ENCODE results near the gene TTI1.

The TTI1 gene

DNA sequence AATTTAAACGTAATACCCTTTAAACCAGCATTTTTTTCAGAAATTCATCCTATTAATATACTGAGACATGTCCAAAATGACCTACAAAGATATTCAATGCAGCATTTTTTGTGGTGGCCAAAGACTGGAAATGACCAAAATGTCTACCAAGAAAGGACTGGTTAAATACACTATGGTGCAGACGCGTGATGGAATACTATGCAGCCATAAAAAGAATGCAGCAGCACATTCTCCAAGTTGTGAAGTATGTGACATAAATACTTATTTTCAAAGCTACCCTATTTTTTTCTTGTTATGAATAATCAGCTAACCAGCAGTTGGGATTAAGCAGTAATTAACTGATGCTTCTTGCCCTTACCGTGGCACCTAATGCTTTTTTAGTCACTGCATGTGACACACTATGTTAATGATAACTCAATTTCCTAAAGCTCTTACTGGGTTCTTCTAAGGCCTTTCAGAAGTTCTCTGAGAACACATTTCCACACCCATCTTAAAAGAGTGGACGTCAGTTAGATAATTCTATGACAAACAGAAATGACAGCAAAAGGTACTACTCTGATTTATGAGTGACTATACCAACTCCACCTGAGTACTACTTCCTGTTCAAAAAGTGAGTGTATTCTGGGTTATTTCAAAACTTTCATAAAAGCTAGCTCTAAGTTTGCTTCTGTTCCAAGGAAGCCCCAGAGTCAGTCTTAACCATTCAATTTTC, 24.9 kb downstream of the TTI1 start:
- DNase-seq: no peak

GRCh38 chr20:38007526-38007925, 25.7 kb downstream of the TTI1 start:
- DNase-seq: no peak

- no peak for DNase-seq
These were observed 27.4 kb downstream of the TTI1 start for GRCh38 chr20:38005903-38006302.

DNA sequence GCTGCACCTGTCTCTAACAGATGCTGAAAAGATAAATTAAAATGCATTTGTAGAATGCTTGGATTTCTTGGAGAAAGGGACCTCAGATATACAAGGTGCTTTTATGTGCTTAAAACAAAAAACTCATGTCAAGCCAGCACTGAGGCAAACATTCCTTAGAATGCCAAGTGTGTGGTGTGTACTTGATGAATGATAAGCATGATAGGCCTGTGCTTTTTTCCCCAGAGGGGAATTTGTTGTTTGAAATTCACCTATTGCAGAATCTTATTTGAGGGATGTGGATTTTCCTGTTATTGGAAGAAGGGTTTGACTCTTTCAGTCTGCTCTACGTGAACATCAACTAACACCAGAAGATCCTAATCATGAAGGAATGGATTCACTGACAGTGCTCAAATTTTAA, 28.8 kb downstream of the TTI1 start:
- no peak for DNase-seq

- DNase-seq: no peak
These were observed 30.8 kb downstream of the TTI1 start for GRCh38 chr20:38002422-38002821.

DNA sequence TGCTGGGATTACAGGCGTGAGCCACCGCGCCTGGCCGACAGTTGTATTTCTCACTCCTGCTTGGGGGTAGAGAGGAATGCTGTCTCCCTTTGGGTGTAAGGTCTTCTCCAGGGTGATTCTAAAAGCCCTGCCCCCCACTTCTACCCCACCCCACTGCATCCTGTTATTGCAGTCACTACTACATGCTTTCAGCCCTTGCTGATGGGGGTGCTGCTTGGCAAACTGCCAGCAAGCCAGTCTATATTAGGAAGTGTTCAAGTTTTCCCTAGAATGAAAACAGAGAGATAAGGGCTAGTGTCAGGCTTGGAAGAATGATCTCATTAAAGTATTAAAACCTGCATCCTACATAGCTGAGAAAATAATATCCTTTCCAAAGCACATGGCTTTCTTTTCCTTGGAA, 31.3 kb downstream of the TTI1 start:
- DNase-seq: no peak

GRCh38 chr20:38001173-38001875, 31.9 kb downstream of the TTI1 start:
- peak; percentile 53 for DNase-seq

DNA sequence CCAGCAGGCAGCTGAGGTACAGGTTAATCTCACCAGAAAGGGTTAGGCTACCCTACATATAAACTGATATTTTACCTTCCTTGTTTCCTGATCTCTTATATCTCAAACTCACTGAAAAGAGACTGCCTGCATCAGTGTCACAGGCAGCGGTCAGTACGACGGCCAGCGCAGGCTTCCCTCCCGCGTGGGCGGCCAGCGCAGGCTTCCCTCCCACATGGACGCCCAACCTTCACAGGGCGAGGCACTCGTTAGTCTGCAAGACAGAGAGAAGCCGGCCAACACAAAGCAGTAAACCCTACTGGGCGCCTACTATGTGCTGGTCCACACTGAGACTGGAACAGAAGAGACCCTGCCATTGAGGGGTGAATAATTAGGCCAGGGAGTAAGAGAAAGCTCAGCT, 33.0 kb downstream of the TTI1 start:
- DNase-seq: no peak

DNA sequence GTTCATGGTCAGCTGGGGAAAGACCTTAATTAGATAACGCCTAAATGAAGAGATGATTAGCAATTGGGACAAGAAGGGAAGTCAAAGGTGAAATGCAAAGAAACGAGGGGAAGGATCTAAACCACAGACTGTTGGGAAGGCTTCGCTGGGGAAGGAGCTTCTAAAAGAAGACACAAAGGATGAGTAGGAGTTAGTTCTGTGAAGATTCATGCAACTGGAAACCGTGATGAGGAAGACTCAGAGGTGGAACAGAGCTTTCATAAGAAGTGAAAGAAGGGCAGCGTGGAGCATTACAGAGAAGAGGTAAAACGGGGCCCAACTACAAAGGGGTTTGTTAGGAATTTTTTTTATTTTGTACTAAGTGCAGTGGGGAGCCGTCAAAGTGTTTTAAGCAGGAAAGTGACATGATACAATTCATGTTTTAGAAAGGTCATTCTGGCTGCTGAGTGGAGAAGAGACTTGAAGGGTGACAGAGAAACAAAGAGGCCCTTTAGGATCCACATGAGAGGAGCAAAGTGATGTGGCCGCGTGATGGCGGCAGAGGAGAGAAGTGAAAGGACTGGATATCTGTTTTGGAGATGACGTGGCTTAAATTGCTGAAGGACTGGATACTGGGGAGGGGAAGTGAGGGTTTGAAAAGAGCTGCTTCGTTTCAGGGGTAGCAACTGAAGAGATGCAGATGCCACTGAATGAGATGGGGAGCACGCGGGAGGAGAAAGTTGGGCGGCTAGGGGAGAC, 33.6 kb downstream of the TTI1 start:
- DNase-seq: no peak

- DNase-seq: no peak
These were observed 35.7 kb downstream of the TTI1 start for GRCh38 chr20:37997516-37997915.

- DNase-seq: no peak
These were observed 37.2 kb downstream of the TTI1 start for GRCh38 chr20:37995856-37996605.

- no peak for DNase-seq
These were observed 38.7 kb downstream of the TTI1 start for GRCh38 chr20:37994512-37994911.

GRCh38 chr20:37992802-37993409, 40.4 kb downstream of the TTI1 start:
- DNase-seq: no peak

DNA sequence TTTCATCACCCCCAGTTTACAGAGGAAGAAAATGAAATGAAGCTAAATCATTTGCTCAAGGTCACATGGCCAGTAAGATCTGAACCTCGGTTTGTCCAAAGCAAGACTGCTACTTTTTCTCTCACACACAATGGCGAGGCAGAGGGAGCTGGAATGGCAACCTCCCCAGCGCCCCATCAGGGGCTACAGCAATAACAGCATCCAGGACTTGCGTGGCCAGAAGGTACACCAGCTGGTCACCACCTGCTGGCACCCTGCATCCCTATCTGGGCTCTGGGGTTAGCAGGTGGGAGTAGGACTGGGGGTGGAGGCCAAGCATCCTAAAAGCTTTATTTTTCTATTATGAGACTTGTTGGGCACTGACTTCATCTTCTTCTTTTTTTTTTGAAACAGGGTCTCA, 41.3 kb downstream of the TTI1 start:
- no peak for DNase-seq

DNA sequence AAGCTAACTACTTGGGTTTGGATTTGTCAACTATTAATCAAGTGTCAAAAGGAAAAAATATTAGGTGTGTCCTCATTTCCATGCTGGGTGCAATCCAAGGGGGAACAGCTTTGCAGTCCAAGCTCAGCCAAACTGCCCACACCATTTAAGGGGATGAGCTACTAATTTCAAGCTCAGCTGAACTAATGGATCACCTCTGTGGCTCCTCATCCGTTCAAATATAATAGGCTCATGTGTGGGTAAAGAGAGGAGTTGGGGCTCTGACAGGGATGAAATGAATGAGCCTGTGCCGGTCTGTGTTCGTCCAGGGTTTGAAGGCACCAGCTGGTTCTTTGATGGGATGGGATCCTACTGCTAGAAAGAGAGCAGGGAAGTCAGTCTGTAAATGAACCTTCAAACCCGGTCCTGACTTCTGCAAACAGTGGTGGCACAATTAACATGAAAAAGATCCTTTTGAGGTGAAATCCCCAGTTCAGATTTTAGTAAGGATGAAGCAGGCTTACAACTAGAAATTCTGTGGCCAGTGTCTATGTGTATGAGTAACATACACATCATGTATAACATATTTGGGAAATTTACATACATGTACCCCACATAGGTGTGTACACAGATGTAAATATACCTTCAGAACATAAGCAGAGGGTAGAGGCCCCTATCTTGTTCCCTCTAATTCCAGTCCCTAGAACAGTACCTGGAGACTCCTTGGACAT, 41.9 kb downstream of the TTI1 start:
- DNase-seq: no peak

GRCh38 chr20:37990571-37991151, 42.6 kb downstream of the TTI1 start:
- DNase-seq: no peak

DNA sequence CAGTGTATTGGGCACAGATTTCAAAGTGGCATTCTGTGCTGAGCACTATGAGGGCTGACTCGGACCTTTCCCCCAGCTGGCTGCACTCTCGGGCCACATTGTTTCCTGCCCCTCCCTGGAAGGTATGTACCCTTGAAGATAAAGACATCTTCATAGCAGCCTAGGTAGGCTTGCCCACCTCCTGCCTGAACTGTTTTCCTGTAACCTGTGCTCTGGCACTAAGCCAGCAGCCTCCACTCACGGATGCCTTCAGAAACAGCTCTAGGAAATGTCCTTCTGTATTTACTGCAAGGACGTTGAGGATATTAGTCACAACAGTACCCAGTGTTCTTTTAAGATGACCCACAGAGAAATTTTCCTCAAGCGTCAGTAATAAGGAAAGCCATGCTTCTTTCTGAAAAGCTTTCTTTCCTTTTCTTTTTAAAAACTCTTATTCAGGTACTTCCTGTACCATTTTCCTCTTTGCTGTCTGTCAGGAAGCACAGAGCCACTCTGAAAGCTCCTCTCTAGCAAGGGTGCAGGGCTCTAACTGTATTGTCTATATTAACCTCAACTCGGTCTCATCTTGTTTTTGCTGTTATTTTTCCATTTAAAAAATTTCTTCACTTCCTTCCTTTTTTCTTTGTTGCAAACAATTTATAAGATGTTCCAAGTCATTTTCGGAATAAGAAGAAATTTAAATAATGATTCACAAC, 43.5 kb downstream of the TTI1 start:
- no peak for DNase-seq

DNA sequence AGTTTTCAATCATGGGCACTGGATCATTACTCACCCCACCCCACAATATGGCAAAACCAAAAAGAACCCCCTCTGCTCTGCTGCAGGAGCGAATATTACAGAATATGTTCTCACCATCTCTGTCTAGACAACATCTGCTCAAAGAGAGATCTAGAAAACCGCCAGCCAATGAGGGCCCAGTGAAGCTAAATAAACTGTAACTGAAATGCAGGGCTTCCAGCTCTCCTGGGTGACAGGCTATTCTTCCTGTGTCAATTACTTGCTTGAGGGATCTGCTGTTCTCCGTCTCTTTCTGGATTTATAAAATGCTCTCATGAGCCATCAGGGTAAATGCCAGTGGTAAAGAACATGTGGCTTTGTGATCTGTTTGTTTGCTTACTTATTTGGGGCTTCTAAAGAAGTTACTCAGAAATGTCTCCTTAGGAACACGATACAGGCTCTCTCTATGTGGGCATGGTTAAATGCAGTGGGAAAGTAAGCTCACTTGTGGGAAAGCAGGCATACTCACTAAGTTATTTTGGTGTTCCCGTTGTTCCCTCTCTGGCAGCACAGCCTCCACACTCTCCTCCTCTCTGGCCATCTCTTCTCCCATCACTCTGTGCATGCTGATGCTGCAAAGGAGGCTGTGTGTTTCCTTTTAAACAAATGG, 44.8 kb downstream of the TTI1 start:
- no peak for DNase-seq

DNA sequence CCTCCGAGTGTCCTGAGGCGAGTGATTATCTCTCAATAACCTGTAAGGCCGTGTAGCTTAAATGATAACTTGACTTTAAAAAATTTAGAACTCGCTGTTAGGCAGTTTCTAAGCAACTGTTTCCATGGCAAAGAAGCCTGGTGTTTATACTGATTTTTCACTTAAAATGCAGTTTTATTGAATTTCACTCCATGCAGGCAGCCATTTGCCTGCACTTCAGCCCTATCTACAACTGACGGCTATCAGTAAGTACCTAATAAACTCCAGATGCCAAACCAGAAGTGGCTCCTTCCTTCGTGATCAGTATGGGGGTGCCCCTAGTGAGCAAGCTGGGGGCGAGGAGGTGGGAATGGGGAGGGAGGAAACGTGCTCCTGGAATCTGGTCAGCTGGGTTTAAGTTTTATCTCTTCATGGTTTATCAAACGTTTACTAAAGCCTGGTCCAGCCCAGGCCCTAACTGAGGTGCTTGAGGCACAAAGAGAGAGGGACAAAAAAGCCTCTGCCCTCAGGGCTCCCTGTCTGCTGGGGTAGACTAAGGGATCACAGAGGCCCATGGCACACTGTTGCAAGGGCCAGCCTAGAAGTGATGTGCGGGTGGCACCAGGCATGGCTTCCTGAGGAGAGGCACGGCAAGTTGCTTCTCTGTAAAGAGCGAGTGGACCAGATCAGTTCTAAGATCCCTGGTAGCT, 45.5 kb downstream of the TTI1 start:
- DNase-seq: no peak
